ENCODE data around the gene USP6NL. TPM values are rescaled to one million over a fixed set of nuclear protein-coding genes. Genes with fewer than 3 reads are reported as not detected.

USP6NL gene
- total RNA-seq, 1 donor from 2014 or later, result 13.3 TPM

DNA sequence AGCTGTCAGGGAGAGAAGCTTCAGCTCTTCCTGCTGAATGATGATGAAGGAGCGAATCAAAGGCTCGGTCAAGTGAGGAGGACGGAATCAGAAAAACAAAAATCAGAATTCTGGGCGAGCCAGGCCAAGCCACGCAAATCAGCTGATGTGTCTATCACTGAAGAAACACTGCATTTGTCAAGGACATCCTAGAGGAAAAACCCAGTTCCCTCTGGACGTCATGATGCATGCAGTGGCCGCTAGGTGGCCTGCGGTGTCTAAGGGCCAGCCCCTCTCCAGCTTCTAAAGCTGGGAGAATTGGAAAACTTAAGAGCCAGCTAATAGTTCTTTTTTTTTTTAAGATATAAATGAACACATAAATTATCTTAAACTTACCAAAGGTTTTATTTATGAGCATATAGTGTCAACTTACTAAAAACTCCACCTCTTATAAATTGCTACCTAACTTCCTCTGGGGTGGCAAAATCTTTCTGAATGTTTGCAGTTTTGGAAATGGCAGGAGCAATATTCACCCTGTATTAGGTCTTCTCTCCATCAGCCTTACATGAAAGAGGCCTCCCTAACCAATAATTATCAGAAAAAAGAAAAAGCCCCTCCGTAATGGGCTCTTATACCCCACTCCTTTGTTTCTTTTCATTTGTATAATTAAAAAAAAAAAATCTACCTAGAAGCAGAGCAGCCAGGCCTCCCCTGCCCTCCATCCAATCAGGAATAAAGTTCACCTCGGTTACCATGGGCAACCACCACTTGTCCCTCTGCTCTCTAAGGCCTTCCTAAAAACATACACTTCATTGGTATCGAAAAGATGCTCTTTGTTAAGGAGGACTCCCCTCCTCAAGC, 186.8 kb downstream of the USP6NL start:
- Mint-ChIP-seq H3K4me3 (ENCODE audit: unreplicated experiment) (no peak overlapping the region), H3K36me3 (ENCODE audit: unreplicated experiment) (peaks cover 17% of the 10 kb centered on the region), H3K27me3 (ENCODE audit: unreplicated experiment) (peaks cover 2% of the 10 kb centered on the region), H3K9me3 (ENCODE audit: unreplicated experiment) (peaks cover 6% of the 10 kb centered on the region), H3K27ac (ENCODE audit: unreplicated experiment) (no peak overlapping the region), H3K4me1 (ENCODE audit: low read depth, unreplicated experiment) (peaks cover 2% of the 10 kb centered on the region)
- TF ChIP-seq CTCF (IDR thresholded peaks at IDR 0.05; ENCODE audit: partially characterized antibody, unreplicated experiment), result peak; percentile 84
- peak; percentile 75 for DNase-seq

GRCh38 chr10:11416974-11417373, 194.5 kb downstream of the USP6NL start:
- DNase-seq, result no peak
- Mint-ChIP-seq H3K36me3 (ENCODE audit: unreplicated experiment) (peaks cover 20% of the 10 kb centered on the region), H3K4me3 (ENCODE audit: unreplicated experiment) (no peak overlapping the region), H3K9me3 (ENCODE audit: unreplicated experiment) (peaks cover 3% of the 10 kb centered on the region), H3K27me3 (ENCODE audit: unreplicated experiment) (peaks cover 3% of the 10 kb centered on the region), H3K4me1 (ENCODE audit: low read depth, unreplicated experiment) (no peaks in the 10 kb centered on the region), H3K27ac (ENCODE audit: unreplicated experiment) (no peak overlapping the region)
- TF ChIP-seq CTCF (IDR thresholded peaks at IDR 0.05; ENCODE audit: partially characterized antibody, unreplicated experiment), result no peak

DNA sequence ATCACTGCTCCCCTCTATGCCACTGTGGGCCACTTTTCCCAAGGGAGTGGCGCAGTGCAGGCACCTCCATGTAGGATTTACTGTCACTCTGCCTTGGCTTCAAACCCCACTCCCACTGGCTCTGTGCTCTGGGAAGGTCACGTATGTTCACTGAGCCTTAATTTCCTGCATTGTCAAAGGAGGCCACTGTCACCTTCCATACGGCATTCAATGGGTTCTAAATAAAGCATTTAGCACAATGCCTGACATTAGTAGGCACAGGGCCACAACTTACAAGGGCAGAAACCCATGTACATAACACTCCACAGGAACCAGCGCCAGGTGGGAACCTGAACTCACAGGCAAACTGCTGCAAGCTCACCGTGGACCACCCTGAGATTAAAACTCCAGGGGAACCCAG, 196.4 kb downstream of the USP6NL start:
- no peak for TF ChIP-seq CTCF (IDR thresholded peaks at IDR 0.05; ENCODE audit: partially characterized antibody, unreplicated experiment)
- peaks cover 3% of the 10 kb centered on the region for H3K27me3 Mint-ChIP-seq (ENCODE audit: unreplicated experiment)
- peaks cover 2% of the 10 kb centered on the region for H3K9me3 Mint-ChIP-seq (ENCODE audit: unreplicated experiment)
- H3K4me1 Mint-ChIP-seq (ENCODE audit: low read depth, unreplicated experiment), result no peaks in the 10 kb centered on the region
- H3K36me3 Mint-ChIP-seq (ENCODE audit: unreplicated experiment), result peaks cover 13% of the 10 kb centered on the region
- H3K4me3 Mint-ChIP-seq (ENCODE audit: unreplicated experiment), result no peak overlapping the region
- no peak overlapping the region for H3K27ac Mint-ChIP-seq (ENCODE audit: unreplicated experiment)
- DNase-seq, result no peak

- Mint-ChIP-seq H3K27me3 (ENCODE audit: unreplicated experiment) (peaks cover 3% of the 10 kb centered on the region), H3K4me3 (ENCODE audit: unreplicated experiment) (no peak overlapping the region), H3K4me1 (ENCODE audit: low read depth, unreplicated experiment) (no peaks in the 10 kb centered on the region), H3K9me3 (ENCODE audit: unreplicated experiment) (peaks cover 2% of the 10 kb centered on the region), H3K27ac (ENCODE audit: unreplicated experiment) (no peak overlapping the region), H3K36me3 (ENCODE audit: unreplicated experiment) (peaks cover 10% of the 10 kb centered on the region)
- no peak for DNase-seq
- TF ChIP-seq CTCF (IDR thresholded peaks at IDR 0.05; ENCODE audit: partially characterized antibody, unreplicated experiment), result no peak
Measured at GRCh38 chr10:11414314-11415038, 197.0 kb downstream of the USP6NL start.

Data from glutamatergic neuron (in vitro differentiated cells).